ENCODE data around the gene LAT.

LAT gene

GRCh38 chr16:29009050-29009837, 24.4 kb downstream of the LAT start:
- no peak for DNase-seq

DNA sequence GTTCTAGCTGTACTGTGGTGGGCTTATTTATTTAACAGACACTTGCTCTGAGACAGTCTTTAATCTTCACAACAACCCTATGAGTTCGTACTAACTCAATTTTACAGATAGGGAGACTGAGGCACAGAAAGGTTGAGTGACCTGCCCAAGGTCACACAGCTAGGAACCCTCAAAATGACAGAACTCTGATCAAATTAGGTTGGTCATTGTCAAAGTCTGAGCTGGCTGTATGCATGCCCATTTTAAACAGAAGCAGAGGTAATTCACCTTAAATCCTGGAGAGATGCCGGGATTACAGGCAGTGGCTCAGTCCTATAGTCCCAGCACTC, 24.9 kb downstream of the LAT start:
- DNase-seq: no peak

DNA sequence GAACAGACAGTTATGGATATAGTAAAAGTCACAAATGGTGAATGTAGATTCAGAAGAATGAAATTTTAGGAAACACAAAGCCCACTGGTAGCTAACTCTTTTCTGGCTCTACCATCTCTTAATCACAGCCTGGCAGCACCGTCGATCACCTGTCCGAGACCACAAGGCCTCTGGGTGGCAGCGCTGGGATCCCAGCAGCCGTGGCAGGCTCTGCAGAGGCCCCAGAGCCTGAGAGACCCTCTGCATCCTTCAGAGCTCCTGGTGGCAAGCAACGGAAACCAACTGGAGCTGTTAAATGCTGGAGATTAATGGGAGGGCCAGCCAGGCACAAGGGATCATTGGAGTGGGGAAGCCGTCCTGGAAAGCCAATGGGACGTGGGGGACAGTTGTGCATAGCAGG, 26.3 kb downstream of the LAT start:
- no peak for DNase-seq

- no peak for DNase-seq
Measured at GRCh38 chr16:29011851-29012250, 27.0 kb downstream of the LAT start.

DNA sequence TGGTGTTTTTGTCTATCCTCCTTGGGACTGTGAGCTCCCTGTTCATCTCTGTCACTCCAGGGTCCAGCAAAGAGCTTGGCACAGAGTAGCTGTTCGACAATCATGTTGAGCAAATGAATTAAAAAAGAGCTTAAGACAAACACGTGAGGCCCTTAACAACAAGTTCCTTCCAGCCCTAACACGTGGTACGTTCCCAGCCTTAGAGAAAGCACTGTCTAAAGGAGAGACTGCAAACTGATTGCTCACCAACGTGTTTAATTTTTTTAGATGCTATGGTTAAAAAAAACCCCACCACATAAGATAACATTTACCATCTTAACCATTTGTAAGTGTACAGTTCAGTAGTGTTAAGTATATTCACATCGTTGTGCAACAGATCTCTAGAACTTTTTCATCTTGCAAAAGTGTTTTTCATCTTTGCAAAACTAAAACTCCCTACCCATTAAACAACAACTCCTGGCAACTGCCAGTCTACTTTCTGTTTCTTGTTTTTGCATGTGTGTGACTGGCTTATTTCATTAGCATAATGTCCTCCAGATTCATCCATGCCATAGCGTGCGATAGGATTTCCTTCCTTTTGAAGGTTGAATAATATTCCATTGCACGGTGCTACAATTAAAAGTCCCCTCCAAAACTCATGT, 28.2 kb downstream of the LAT start:
- no peak for DNase-seq

DNA sequence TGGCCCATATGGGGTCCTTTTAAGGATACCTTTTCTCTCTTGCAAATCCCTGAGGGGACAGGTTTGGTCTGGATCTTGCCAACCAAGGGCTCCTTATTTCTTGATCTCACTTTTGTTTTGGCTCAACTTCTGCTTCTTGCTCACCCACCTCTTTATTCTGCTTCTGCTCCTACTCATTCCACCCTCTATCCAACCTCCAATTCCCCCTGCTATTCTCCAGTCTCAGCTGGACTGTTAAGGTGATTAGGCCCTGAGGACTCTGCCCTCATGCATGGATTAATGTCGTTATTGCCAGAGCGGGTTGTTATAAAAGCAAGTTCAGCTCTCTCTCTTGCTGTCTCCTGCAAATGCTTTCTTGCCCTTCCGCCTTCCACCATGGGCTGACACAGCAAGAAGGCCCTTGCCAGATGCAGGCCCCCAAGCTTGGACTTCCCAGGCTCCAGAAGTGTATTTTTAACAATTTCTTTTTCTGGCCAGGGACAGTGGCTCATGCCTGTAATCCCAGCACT, 29.8 kb downstream of the LAT start:
- DNase-seq: no peak

DNA sequence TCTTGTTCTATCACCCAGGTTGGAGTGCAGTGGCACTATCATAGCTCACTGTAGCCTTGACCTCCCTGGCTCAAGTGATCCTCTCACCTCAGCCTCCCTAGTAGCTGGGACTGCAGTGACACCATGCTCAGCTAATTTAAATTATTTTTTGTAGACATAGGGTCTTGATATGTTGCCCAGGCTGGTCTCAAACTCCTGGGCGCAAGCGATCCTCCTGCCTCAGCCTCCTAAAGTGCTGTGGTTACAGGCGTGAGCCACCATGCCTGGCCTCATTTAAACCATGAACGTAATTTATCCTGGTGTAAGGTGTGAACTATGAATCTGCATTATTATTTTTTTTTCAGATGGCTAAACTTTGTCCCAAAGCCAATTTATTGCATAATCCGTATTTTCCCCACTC, 37.3 kb downstream of the LAT start:
- DNase-seq: no peak

GRCh38 chr16:29023279-29024277, 38.7 kb downstream of the LAT start:
- no peak for DNase-seq

GRCh38 chr16:29024278-29024677, 39.4 kb downstream of the LAT start:
- DNase-seq: no peak

DNA sequence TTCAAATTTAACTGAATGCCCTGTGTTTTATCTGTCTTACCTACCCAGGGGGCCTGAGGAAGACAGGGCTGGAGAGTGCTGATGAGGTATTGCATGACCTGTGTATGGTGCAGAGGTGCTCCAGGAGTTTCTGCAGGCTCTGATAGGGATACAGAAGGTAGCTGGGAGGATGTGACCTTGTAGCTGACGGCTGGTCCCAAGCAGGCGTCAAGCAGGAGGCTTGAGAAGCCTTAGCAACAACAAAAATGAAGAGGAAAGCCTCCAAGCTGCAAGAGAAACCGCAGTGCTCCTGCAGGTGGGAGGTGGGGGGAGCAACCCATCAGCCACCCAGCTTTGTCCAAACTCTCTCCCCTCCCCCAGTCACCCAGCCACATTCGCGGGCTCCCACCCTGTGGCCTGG, 40.4 kb downstream of the LAT start:
- DNase-seq: no peak

DNA sequence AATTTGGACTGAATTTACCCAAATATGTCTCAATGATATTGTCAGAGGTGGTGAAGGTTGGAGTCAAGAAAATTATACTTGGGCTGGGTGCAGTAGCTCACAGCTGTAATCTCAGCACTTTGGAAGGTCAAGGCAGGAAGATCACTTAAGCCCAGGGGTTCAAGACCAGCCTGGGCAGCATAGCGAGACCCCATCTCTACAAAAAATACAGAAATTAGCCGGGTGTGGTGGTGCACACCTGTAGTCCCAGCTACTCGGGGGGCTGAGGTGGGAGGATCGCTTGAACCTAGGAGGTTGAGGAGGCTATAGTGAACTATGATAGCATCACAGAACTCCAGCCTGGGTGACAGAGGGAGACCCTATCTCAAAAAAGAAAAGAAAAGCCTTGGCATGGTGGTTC, 40.9 kb downstream of the LAT start:
- no peak for DNase-seq

DNA sequence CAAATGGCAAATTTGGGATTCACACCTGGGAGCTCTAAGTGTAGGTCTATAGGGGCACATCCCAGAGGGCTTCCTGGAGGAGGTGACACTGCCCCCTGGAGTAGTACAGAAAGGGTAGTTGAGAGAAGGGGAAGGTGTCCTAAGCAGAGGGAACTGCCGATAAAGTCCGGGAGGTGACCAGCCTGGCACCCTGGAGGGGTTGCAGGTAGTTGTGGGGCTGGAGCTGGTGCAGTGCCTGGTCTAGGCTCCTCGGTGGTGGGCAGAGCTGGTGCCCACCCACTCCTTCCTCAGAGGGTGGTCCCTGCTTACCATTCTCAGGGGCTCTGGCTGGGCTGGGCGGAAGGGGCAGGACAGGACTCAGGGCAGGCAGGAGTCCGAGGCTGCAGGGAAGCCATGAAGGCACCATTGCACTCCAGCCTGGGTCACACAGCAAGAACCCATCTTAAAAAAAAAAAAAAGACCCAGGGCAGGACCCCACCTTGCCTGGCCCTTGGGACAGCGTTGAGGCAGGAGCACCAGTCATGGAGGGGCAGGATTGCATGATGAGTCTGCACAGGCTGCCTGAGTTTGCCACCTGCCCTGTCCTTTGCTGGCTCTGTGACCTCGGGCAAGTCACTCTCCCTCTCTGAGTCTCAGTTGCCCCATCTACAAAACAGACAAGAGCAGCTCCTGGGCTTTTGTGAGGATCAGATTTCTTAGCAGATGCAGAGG, 43.8 kb downstream of the LAT start:
- DNase-seq: no peak

GRCh38 chr16:29029168-29029994, 44.5 kb downstream of the LAT start:
- DNase-seq: no peak

GRCh38 chr16:29030086-29030840, 45.4 kb downstream of the LAT start:
- no peak for DNase-seq

Data from SW 1271 (cell line).